GM19023 (cell line): ENCODE data around the gene PDE9A.
"Not testable (repeated sequence)": the region's sequence is repeated elsewhere in the genome, so short reads cannot be mapped to it uniquely, and the experiment has no call there.

Source experiments
- ATAC-seq: cut with Tn5 transposase; IDR thresholded peaks from one replicate; pipeline ENCODE4 v1.9.1; 2021; ENCODE audit warnings: mild to moderate bottlenecking, moderate library complexity; ENCODE audit not compliant: unreplicated experiment

Gene PDE9A

GRCh38 chr21:42624095-42624790 is 29.2 kb upstream of the PDE9A start:
- no peak for ATAC-seq

- ATAC-seq: no peak
These were observed 28.5 kb upstream of the PDE9A start for GRCh38 chr21:42624936-42625335.

GRCh38 chr21:42626171-42626570 is 27.2 kb upstream of the PDE9A start:
- no peak for ATAC-seq

DNA sequence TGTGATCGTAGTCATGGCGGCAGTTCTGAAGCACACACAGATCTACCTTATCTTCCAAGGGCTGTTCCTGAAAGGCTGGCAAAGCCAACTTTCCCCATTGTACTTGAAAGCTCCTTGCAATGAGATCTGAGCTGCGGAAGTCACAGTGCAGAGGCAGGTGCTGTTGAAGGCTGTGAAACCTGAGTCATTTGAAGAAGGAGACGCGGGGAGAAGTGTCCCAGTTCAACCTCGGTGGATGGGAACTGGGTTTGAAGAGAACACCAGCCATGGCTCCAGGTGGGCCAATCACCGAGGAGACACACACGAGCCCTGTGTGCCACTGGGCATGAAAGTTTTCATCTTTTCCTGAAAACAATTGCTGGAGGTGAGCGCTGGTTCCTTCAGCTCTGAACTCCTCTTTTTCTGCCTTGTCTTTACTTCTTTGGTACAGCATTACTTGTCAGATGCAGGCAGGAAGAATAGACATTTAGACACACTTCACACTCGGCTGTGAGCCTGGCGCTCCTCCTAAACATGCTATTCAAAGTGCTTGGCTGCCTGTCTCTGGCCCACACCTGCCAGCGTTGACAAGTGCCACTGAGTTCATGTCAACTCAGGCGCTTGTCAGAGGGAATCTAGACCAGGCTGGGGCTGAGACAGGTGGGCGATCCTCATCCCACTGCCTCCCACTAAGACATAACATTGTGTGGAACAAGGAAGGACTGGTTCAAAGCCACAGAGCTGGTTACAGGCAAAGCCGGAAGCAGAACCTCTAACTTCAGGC is 25.7 kb upstream of the PDE9A start:
- no peak for ATAC-seq

GRCh38 chr21:42628466-42629061 is 24.9 kb upstream of the PDE9A start:
- ATAC-seq: not testable (repeated sequence)

- no peak for ATAC-seq
These were observed 23.4 kb upstream of the PDE9A start for GRCh38 chr21:42629933-42630589.

DNA sequence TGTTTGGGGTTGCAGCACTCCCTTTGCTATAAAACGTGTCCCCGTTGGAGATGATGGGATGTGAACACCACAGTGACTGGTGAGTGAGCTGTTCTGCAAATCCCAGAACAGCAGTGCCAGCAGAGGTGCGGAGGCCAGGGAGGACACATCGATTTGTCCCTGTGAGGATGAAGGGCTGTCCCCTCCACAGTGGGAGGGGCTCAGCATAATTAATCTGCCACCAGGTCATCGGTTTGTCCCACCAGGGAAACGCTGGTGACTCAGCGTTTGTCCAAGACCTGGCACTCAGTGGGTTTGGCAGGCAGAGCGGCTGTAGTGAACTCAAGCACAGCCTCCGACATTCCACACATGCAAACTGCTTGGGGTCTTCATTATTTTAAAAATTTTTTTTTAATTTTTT is 22.8 kb upstream of the PDE9A start:
- ATAC-seq: no peak

DNA sequence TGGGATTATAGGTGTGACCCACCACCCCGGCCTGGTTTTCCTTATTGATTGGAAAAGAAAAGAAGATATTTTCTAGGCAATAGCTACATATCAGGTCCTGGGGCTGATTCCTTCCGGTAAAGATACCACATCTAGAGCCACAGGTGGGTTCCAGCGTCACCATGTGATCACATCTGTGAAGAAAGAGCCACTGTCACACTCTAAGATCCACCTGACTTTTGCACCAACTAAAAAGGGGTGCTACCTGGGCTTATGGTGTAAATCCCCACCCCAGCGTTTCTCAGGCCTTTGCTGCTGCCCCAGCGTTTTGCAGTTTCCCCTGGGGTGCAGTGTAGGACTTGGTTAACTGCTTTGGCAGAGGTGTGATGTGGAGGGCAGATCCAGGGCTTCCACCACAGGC is 22.3 kb upstream of the PDE9A start:
- ATAC-seq: no peak

- ATAC-seq: no peak
These were observed 21.1 kb upstream of the PDE9A start for GRCh38 chr21:42632336-42632751.

DNA sequence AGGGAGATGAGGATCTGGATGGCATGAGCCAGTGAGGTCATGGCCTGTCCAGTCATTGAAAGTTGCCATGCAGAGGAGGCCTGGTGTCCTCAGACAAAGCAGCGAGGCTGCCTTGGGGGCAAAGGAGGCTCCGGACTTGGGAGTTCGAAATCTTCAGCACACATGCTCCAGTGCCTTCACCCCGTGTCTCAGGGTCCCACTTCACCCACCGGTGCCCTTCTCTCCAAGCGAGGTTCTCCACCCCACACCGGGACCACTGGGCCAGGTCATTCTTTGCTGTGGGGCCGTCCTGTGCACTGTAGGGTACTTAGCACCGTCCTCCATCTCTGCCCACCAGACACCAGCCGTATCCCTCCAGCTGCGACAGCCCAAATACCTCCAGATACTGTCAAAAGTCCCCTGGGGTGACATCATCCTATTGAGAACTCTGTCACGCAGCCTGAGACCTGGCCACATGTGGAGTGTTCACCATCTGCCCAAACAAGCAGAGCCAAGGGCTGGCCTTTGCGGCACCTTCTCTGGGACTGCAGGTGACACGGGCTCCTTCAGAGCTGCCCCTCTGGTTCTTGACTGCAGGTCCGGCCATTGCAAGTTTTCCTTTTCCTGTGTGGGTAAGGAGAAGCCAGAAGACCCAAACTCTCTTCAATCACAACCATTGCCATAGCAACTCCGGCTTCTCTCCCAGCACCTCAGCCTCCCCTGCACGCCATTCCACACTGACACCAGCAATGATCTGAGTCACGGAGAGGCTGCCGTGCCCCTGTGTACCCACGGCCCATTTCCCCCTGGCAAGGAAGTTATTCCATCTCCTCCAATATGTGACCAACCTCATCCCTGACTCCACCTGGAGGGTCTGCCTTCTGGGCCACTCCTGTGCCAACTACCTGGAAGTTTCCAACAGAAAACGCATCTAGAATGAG is 20.4 kb upstream of the PDE9A start:
- no peak for ATAC-seq

- no peak for ATAC-seq
These were observed 19.6 kb upstream of the PDE9A start for GRCh38 chr21:42633858-42634257.

DNA sequence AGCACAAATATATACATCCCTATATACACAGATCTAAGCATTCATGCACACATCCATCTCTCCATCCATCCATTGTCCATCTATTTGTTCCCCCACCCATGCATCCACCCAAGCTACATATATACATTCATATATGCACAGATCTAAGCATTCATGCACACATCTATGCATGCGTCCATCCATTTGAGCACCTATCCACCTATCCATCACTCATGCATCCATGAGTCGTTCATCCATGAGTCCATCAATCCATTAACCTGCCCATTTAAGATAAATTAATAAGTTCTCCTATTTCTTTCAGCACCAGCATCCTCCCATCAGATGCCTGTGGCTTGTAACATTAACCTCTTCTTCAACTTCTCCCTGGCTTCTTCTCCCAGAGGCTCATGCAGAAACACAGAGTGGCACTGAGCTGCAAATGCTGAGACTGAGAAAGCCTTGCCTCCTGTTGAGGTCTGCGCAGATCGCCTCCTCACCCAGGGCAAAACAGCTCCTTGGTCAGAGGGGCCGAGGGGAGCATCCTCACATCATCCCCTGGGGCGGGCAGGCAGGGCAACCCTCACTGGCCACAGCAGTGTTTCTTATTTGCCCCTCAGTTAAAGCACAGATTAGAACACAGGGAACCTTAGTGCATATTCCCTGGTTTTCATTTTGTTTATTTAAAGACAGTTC is 17.4 kb upstream of the PDE9A start:
- no peak for ATAC-seq

DNA sequence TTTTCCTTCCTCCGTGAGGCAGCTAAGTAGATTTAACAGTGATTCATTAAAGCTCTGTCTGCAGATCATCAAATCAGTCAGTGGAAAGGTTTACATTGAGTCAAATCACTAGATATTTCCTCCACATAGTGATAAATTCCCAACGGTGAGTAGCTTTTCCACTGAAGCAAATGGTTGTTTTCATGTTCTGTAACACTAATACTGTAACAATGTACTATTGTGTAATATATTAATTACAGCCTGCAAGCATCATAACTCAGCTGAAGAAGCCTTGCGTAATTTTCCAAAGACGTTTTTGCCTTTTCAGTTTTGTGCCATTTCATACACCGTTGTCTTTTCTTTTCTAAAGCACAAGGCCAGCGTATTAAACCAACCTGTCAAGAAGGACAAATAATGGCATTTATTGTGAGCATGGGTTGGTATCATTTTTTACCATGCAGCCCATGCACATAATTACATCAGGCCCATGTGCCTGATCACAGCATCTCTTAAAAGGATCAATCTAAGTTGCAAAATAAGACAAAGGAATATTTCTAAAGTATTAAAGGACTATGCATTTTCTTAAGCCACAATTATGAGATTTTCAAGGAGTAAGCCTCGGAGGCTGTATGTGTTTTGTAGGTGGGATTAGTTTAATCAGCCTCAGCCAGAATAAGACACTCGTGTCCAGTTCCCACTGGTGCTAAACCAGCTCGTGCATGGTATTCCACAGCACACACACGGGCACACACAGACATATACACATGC is 16.7 kb upstream of the PDE9A start:
- ATAC-seq: no peak

DNA sequence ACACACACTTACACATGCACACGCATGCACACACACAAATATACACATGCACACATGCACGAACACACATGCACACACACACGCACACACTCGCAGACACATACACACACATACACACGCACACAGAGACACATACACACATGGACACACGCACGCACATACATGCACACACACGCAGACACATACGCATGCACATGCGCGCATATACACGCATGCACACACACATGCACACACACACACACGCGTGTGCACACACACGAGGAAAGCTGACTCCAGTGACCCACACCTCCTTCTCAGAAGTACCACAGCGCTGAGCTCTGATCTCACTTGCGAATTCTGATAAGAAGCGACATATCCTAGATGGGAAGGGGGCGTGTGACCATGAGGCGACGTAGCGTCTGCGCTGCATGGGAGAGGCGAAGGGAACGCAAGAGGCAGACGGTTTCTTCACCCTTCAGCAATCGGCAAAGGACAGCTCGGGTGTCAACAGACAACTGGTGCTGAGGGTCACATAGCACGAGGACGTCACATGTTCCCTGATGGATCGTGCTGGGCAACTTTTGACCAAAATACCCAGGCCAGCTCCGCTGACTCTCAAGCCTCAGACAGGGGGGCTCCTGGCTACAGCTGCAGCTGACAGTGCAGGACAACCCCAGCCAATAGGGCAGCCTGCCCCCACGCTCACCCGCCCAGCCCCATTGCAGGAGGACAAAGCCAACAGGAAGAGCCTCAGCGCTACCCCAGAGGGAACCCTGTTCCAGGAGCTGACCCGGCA is 16.0 kb upstream of the PDE9A start:
- ATAC-seq: no peak

DNA sequence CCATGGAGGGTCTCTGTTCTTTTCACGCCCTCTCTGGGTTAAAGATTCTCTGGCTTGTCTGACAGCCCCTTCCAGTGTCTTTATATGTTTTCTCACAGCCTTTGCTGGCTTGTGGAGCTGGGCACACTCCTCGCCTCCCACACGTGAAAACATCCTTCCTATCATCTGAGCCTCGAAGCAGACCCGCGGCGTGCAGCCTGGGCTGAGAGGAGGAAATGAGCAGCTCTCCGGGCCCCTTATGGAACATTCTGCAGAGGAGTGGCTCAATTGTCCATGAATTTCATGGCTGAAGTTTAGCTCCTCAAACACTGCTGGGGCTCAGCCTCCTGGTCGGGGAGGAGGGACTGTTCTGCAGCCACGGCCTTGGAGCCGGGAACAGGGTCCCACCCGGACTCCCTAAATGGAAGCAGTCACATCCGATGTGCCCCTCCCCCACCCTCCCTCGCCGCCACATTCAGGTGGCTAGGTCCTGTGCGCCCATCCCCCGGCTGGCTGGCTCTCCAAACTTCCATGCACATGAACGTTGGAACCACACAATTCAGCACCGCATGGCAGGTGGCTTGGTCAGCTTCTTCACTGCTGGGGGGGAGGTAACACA is 15.1 kb upstream of the PDE9A start:
- ATAC-seq: no peak

DNA sequence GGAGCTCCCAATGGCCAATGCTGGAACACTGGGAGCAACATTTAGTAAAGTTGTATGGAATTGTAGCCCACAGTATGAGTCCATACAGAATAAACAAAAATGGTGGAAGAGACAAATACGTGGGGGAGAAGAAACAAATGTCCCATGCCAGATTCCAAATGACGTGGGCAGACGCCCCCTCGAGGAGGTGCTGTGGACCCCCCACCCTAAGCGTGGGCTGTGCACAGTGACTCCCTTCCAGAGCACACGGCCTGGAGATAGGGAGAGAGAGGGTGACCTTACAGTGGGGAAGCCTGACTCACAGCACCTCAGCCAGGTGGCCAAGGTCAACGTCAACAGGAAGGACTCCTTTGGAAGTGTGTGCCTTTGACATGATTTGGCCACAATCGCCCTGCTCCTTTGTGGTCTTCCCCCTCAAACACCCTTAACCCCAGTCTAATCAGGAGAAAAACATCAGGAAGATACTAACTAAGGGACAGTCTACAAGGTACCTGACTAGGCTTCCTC is 13.7 kb upstream of the PDE9A start:
- ATAC-seq: no peak

DNA sequence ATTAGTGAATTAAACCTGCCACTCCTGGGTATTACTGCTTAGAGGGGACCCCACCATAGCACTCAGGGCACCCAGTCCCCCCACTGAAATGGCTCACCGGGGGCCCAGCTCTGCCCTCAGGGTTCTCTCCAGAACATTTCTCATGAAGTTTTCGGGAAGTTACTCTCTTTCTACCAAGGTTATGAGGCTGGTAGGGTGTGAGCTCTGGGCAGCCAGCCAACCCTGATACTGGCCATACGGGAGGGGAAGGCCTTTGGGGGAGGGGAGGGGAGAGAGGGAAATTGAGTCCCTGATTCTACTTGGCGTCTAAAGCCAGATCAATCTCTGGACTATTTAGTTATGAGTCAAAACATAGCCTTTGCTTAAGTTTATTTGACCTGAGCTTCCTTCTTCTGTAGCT is 12.9 kb upstream of the PDE9A start:
- no peak for ATAC-seq
